ENCODE data around the gene STARD3NL.
"Not testable (repeated sequence)": the region's sequence is repeated elsewhere in the genome, so short reads cannot be mapped to it uniquely, and the experiment has no call there.

The STARD3NL gene

GRCh38 chr7:38269704-38270346, 91.8 kb downstream of the STARD3NL start:
- not testable (repeated sequence) for DNase-seq

- not testable (repeated sequence) for DNase-seq
Observed at GRCh38 chr7:38270405-38270804, 92.4 kb downstream of the STARD3NL start.

GRCh38 chr7:38273286-38273995, 95.4 kb downstream of the STARD3NL start, which contains the start of gene TARP:
TARP (minus strand) TSS chr7:38273636.
- no peak for DNase-seq

GRCh38 chr7:38274486-38274885, 96.4 kb downstream of the STARD3NL start:
- DNase-seq = no peak

DNA sequence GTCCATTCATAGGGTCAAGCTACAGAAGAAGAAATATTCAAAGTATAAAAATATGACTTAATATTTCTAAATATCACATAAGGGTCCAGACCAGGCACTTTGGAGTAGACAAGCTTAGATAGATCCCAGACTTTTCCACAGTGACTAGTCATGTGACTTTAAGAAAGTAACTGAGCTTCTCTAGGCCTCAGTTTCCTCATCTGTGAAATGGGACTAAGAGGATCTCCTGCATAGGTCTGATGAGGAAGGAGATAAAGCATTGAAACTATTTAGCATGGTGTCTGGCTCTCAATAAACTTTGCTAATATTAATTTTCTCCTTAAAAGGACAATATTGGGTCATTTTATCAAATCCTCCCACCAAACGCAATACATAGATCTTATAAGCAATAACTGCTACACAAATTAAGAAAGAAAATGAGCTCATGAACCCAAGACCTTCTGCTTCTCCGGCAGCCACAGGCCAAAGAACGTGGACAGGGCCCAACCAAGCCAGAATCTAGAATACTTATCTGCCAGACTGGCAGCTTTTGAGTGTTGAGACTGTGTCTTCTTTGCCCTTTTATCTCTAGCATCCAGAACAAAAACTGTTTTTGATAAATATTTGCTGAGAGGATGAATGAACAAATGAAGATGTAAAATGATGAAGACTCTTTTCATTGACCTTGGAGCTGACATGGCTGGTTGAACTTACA, 97.0 kb downstream of the STARD3NL start:
- no peak for DNase-seq

DNA sequence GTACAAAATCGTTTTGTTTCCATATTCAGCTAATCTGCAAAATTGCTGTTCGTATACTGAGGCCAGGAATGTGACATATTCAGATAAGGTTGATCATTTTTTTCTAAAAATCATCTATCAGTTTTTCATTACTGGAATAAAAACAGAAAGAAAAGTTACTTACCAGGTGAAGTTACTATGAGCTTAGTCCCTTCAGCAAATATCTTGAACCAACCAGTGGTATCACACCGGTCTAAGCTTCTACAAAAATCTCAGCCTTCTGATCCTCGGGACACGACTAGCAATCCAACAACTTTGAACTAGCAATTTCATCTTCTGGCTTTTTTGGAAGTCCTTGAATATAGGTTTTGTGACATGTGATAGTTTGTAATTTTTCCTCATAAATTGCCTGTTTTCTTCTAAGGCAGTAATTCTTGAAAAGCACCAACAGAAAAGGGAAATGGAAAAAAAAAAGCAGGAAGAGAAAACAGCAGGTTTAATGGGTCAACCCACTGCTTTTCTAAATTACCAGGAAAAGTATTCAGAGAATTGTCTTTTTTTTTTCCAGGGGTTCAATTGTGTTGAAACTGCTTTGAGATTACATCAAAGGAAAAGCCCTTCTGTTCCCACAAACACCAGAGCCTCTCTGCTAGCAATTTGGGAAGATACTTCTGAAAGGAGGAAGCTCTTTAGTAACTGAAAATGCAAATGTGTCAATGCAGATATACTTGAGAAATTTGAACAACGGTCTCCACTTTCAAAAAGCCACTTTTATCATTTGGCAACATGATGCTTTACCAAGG, 98.2 kb downstream of the STARD3NL start:
- DNase-seq = no peak

GRCh38 chr7:38280000-38280399, 102.0 kb downstream of the STARD3NL start:
- no peak for DNase-seq
